Endothelial cell (in vitro differentiated cells): Measurements from ENCODE around the gene DGCR8. TPM values are rescaled to one million over a fixed set of nuclear protein-coding genes. Genes with fewer than 3 reads are reported as not detected.

Experiments
- DNase-seq: peaks from one replicate; pipeline ENCODE4 v3.0.0; 2021; ENCODE audit warnings: low spot score
- H3K27ac Mint-ChIP-seq: one replicate; pipeline ENCODE4 v1.8.0; 2021; ENCODE audit warnings: mixed read lengths, inconsistent platforms; ENCODE audit not compliant: unreplicated experiment
- H3K27me3 Mint-ChIP-seq: one replicate; pipeline ENCODE4 v1.8.0; 2021; ENCODE audit warnings: mild to moderate bottlenecking, moderate library complexity, mixed read lengths, inconsistent platforms; ENCODE audit not compliant: unreplicated experiment
- H3K36me3 Mint-ChIP-seq: one replicate; pipeline ENCODE4 v1.8.0; 2021; ENCODE audit warnings: mild to moderate bottlenecking, low read depth, mixed read lengths, inconsistent platforms; ENCODE audit not compliant: unreplicated experiment
- H3K4me1 Mint-ChIP-seq: one replicate; pipeline ENCODE4 v1.8.0; 2021; ENCODE audit warnings: mild to moderate bottlenecking, mixed read lengths, inconsistent platforms; ENCODE audit not compliant: unreplicated experiment
- H3K4me3 Mint-ChIP-seq: one replicate; pipeline ENCODE4 v1.8.0; 2021; ENCODE audit warnings: mild to moderate bottlenecking, mixed read lengths, inconsistent platforms; ENCODE audit not compliant: unreplicated experiment
- H3K9me3 Mint-ChIP-seq: one replicate; pipeline ENCODE4 v1.8.0; 2021; ENCODE audit warnings: mixed read lengths, inconsistent platforms; ENCODE audit not compliant: unreplicated experiment
- total RNA-seq: library from RNA; stranded (reverse); fragmentation: NEBNext Ultra II Directional; extraction: Animal tissue kit (Norgen Biotek cat#: 25700); gene quantifications from one replicate; pipeline ENCODE4 v1.2.1, GENCODE V29; 2021; ENCODE audit not compliant: unreplicated experiment
- TF ChIP-seq, protein P1 (sequence below): fragments of 200-600 bp; sonication (generic); IDR thresholded peaks from one replicate; pipeline ENCODE4 v1.5.0; 2021; ENCODE audit warnings: antibody characterized with exemption; ENCODE audit not compliant: unreplicated experiment

The DGCR8 gene
- total RNA-seq, 1 donor from 2014 or later, result 46.6 TPM

DNA sequence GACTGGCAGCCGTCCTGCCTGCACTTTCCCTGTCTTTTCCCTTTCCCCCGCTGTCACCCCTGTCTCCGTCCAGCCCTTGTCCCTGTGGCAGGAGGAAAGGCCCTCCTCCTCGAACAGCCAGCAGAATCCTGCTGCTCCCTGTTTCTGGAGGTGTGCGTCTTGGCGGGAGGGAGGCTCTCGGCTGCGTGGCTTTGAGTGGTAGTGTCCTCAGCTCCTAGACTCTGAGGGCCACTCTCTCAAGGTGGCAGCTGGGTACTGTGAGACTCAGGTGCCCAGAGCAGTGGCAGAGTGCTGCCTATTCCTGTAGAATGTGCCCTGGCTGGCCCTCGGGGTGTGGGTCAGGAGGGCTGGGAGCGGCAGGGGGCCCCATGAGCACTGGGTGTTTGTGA lies 26.8 kb downstream of the DGCR8 start:
- Mint-ChIP-seq H3K4me1 (no peaks in the 10 kb centered on the region), H3K27ac (no peak overlapping the region), H3K36me3 (peaks cover 32% of the 10 kb centered on the region), H3K4me3 (no peak overlapping the region), H3K27me3 (peaks cover 20% of the 10 kb centered on the region), H3K9me3 (no peaks in the 10 kb centered on the region)
- no peak for DNase-seq
- TF ChIP-seq, protein P1, sequence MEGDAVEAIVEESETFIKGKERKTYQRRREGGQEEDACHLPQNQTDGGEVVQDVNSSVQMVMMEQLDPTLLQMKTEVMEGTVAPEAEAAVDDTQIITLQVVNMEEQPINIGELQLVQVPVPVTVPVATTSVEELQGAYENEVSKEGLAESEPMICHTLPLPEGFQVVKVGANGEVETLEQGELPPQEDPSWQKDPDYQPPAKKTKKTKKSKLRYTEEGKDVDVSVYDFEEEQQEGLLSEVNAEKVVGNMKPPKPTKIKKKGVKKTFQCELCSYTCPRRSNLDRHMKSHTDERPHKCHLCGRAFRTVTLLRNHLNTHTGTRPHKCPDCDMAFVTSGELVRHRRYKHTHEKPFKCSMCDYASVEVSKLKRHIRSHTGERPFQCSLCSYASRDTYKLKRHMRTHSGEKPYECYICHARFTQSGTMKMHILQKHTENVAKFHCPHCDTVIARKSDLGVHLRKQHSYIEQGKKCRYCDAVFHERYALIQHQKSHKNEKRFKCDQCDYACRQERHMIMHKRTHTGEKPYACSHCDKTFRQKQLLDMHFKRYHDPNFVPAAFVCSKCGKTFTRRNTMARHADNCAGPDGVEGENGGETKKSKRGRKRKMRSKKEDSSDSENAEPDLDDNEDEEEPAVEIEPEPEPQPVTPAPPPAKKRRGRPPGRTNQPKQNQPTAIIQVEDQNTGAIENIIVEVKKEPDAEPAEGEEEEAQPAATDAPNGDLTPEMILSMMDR, result no peak

DNA sequence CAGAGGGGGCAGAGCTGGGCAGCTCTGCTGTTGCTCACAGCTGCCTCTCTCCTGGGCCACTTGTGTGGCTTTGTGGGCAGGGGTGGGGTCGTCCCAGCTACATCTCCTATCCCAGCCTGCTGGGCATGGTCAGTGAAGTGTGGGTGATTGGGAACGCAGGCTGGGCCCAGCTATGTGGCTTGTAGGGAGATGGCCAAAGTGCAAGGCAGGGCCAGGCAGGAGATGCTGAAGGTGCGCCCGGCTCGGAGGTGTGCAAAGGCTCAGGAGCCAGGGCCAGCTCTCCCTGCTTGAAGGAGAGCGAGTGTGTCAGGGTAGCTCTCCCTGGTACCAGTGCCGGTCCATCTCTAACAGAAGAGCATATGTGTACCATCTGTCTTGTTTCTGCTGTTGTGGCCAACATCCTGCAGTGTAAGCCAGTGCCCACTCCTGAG lies 27.4 kb downstream of the DGCR8 start:
- no peaks in the 10 kb centered on the region for H3K4me1 Mint-ChIP-seq
- H3K27ac Mint-ChIP-seq, result no peak overlapping the region
- no peak for DNase-seq
- peaks cover 19% of the 10 kb centered on the region for H3K27me3 Mint-ChIP-seq
- no peak overlapping the region for H3K4me3 Mint-ChIP-seq
- H3K36me3 Mint-ChIP-seq, result peaks cover 26% of the 10 kb centered on the region
- H3K9me3 Mint-ChIP-seq, result no peaks in the 10 kb centered on the region
- TF ChIP-seq, protein P1, result no peak

DNA sequence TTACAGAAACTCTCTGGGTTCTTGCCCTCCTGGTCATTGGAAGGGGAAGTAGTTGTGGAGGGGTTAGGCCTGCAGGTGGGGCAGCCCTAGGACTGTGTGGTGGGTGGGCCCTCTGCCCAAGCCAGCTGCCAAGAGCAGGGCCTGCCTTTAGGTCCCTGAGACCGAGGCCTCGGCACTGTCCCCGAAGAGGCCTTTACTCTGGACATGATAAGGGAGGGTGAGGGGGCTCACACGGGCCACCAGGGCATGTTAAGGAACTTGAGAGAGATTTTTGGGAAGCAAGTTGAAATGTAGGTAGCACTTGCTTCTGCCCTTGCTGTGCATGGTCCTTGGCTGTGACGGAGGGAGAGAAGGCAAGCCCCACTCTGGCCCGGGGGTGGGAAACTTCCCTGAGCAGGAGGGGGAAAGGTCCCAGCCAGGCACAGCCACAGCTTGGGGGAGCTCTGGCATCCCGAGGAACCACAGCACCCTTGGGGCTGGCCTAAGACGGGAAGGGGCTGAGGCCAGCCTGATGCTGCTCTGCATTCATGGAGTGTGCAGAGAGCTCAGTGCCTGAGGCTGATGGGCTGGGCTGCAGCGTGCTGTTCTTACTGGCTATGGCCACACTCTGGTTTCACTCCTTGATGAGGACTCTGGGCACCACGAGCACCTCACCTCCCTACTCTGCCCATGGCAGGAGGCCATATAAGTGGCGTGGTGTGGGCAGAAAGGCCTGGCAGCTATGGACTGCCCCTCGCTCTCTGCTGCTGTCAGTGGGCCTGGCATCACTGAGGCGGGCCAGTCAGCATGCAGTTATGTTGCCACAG lies 28.1 kb downstream of the DGCR8 start:
- Mint-ChIP-seq H3K36me3 (peaks cover 22% of the 10 kb centered on the region), H3K4me1 (no peaks in the 10 kb centered on the region), H3K27ac (no peak overlapping the region), H3K9me3 (no peaks in the 10 kb centered on the region), H3K27me3 (peaks cover 17% of the 10 kb centered on the region), H3K4me3 (no peak overlapping the region)
- TF ChIP-seq, protein P1, result no peak
- no peak for DNase-seq

DNA sequence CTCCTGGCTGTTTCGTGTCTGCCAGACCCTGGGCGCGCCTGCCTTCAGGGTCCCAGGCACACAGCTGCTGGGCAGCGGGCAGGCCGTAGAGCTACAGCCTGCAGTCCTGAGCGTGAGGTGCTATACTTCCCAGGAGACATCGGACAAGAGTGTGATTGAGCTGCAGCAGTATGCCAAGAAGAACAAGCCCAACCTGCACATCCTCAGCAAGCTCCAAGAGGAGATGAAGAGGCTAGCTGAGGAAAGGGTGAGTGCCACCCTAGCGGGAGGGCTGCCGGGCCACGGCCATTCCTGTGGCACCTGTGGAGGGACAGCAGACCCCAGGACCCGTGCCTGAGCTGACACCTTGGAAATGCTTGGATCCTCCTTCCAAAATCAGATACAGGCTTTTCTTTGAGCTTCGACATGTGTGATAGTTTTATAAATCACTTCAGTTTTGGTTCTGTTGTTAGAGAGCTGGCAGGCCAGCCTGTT lies 28.8 kb downstream of the DGCR8 start:
- Mint-ChIP-seq H3K27ac (no peak overlapping the region), H3K4me1 (no peaks in the 10 kb centered on the region), H3K27me3 (peaks cover 17% of the 10 kb centered on the region), H3K9me3 (no peaks in the 10 kb centered on the region), H3K4me3 (no peak overlapping the region), H3K36me3 (peaks cover 15% of the 10 kb centered on the region)
- DNase-seq, result no peak
- TF ChIP-seq, protein P1, result no peak
